Liver (tissue), 9 donors: ENCODE measurements around the gene SLX4IP. TPM values are rescaled to one million over a fixed set of nuclear protein-coding genes. Genes with fewer than 3 reads are reported as not detected.

Experiments
- DNase-seq: peaks from one replicate; pipeline ENCODE4 v3.0.0-alpha.2; 2017; ENCODE audit warnings: low spot score
- H3K27ac ChIP-seq, 2 donors: one replicate each; pipeline ENCODE4 v1.7.0; 2013; ENCODE audit warnings: inconsistent platforms in 2 of 2, low read length in 2 of 2, control low read depth in 1 of 2, low read depth in 1 of 2, mild to moderate bottlenecking in 1 of 2
- H3K27me3 ChIP-seq, 4 donors: one replicate each; pipeline versions ENCODE4 v1.6.1 to v1.7.0; 2013; ENCODE audit warnings: low read length in 3 of 4, inconsistent platforms in 1 of 4, mild to moderate bottlenecking in 1 of 4, moderate library complexity in 1 of 4; ENCODE audit not compliant: control insufficient read depth in 4 of 4, insufficient read depth in 4 of 4
- H3K36me3 ChIP-seq, 4 donors: one replicate each; pipeline versions ENCODE4 v1.6.1 to v1.7.0; 2013; ENCODE audit warnings: low read length in 3 of 4, mild to moderate bottlenecking in 3 of 4, low read depth in 1 of 4, moderate library complexity in 1 of 4; ENCODE audit not compliant: control insufficient read depth in 4 of 4, insufficient read depth in 3 of 4
- H3K4me1 ChIP-seq, 4 donors: one replicate each; pipeline versions ENCODE4 v1.6.1 to v1.7.0; 2013; ENCODE audit warnings: low read length in 3 of 4, mild to moderate bottlenecking in 3 of 4, moderate library complexity in 1 of 4; ENCODE audit not compliant: control insufficient read depth in 4 of 4, insufficient read depth in 4 of 4
- H3K4me3 ChIP-seq, 3 donors: one replicate each; pipeline versions ENCODE4 v1.6.1 to v1.7.0; 2013; ENCODE audit warnings: low read length in 3 of 3, control low read depth in 1 of 3, low read depth in 1 of 3, mild to moderate bottlenecking in 1 of 3
- H3K9ac ChIP-seq, 2 donors: one replicate each; pipeline ENCODE4 v1.7.0; 2013; ENCODE audit warnings: low read length in 2 of 2, mild to moderate bottlenecking in 2 of 2, moderate library complexity in 2 of 2, control low read depth in 1 of 2, low read depth in 1 of 2
- H3K9me3 ChIP-seq, 4 donors: one replicate each; pipeline versions ENCODE4 v1.6.1 to v1.7.0; 2013; ENCODE audit warnings: low read length in 3 of 4; ENCODE audit not compliant: control insufficient read depth in 4 of 4
- CTCF ChIP-seq: fragments of 150-350 bp; IDR thresholded peaks from 2 replicates; pipeline ENCODE4 v1.5.1; 2017; ENCODE audit warnings: improper control_type of control experiment, low read depth, low read length; ENCODE audit not compliant: missing input control
- EGR1 ChIP-seq, 2 donors: IDR thresholded peaks; 2 replicates each; pipeline ENCODE4 v1.6.1; 2016 to 2018; ENCODE audit warnings: antibody characterized with exemption in 2 of 2, low read depth in 2 of 2
- HNF4A ChIP-seq, 2 donors: conservative IDR thresholded peaks; 2 replicates each; pipeline ENCODE4 v1.6.1; 2016; ENCODE audit warnings: antibody characterized with exemption in 2 of 2, mild to moderate bottlenecking in 2 of 2
- HNF4G ChIP-seq: IDR thresholded peaks from 2 replicates; pipeline ENCODE4 v1.6.1; 2016; ENCODE audit warnings: antibody characterized with exemption
- JUND ChIP-seq, 2 donors: IDR thresholded peaks; 2 replicates each; pipeline ENCODE4 v1.6.1; 2016; ENCODE audit warnings: antibody characterized with exemption in 2 of 2
- MAX ChIP-seq: IDR thresholded peaks from 2 replicates; pipeline ENCODE4 v1.6.1; 2016; ENCODE audit warnings: antibody characterized with exemption
- NR2F2 ChIP-seq: IDR thresholded peaks from 2 replicates; pipeline ENCODE4 v1.6.1; 2016; ENCODE audit warnings: antibody characterized with exemption
- RAD21 ChIP-seq, 2 donors: IDR thresholded peaks; 2 replicates each; pipeline ENCODE4 v1.6.1; 2016; ENCODE audit warnings: antibody characterized with exemption in 2 of 2, mild to moderate bottlenecking in 2 of 2
- REST ChIP-seq: IDR thresholded peaks from 2 replicates; pipeline ENCODE4 v1.6.1; 2016; ENCODE audit warnings: antibody characterized with exemption, mild to moderate bottlenecking
- TAF1 ChIP-seq: conservative IDR thresholded peaks from 2 replicates; pipeline ENCODE4 v1.6.1; 2016; ENCODE audit warnings: antibody characterized with exemption, mild to moderate bottlenecking
- YY1 ChIP-seq: IDR thresholded peaks from 2 replicates; pipeline ENCODE4 v1.6.1; 2016; ENCODE audit warnings: antibody characterized with exemption, mild to moderate bottlenecking
- ZBTB33 ChIP-seq: IDR thresholded peaks from 2 replicates; pipeline ENCODE4 v1.6.1; 2016; ENCODE audit warnings: antibody characterized with exemption
- WGBS: extraction: QIAGEN DNeasy Blood & Tissue Kit; methylation state at CpG from one replicate; pipeline ENCODE4 v1.1.7; 2013; 5-methylcytosine and 5-hydroxymethylcytosine counted together
- polyA plus RNA-seq, 2 donors: library from polyadenylated mRNA; stranded (reverse) in 1 of 2; unstranded in 1 of 2; fragments of 200-250 nt in 1 of 2; fragments of >200 nt in 1 of 2; fragmentation: Nextera tagmentation in 1 of 2; extraction: Ambion mirVana in 1 of 2; gene quantifications; one replicate each; pipeline versions ENCODE4 v1.2.1 to v1.2.3, GENCODE V29; 2013 to 2015
- total RNA-seq, 2 donors: library from RNA; depleted of rRNA; stranded (reverse); fragments of >200 nt; gene quantifications; one replicate each; pipeline ENCODE4 v1.2.3, GENCODE V29; 2014
- donor health status: healthy.
- donor health status: healthy.
- donor health status: healthy.
- donor health status: healthy.
- donor health status: healthy.

Gene SLX4IP
- total and polyA plus RNA-seq, 4 donors = 1.1 to 3.4 (median 2.7) TPM

- Histone ChIP-seq H3K4me3 (no peak overlapping the region), H3K4me1 (no peaks in the 10 kb centered on the region), H3K36me3 (no peaks in the 10 kb centered on the region), H3K9me3 (no peaks in the 10 kb centered on the region), H3K9ac (no peak overlapping the region), H3K27ac (no peak overlapping the region), H3K27me3 (no peaks in the 10 kb centered on the region)
- TF ChIP-seq HNF4A (conservative IDR thresholded peaks at IDR 0.05) (no peak), EGR1 (IDR thresholded peaks at IDR 0.05; ENCODE audit: low read depth in 2 of 2) (no peak), HNF4G (no peak), ZBTB33 (no peak), NR2F2 (no peak), RAD21 (IDR thresholded peaks at IDR 0.05) (no peak), YY1 (no peak), CTCF (no peak), JUND (IDR thresholded peaks at IDR 0.05) (no peak), REST (no peak), MAX (no peak), TAF1 (no peak)
- no peak for DNase-seq
- 80% methylated on average over 4 of the region's 4 CpGs for WGBS
Measured at GRCh38 chr20:10581823-10582222, 146.7 kb downstream of the SLX4IP start.

- no peaks in the 10 kb centered on the region for H3K27me3 ChIP-seq
- H3K27ac ChIP-seq = no peak overlapping the region
- peaks cover 0 to 2% (median 0%) of the 10 kb centered on the region in 4 donors for H3K36me3 ChIP-seq
- no peak overlapping the region for H3K9ac ChIP-seq
- no peaks in the 10 kb centered on the region for H3K4me1 ChIP-seq
- no peak for DNase-seq
- no peaks in the 10 kb centered on the region for H3K9me3 ChIP-seq
- no peak for TF ChIP-seq NR2F2
- TF ChIP-seq REST = no peak
- H3K4me3 ChIP-seq = no peak overlapping the region
Measured at GRCh38 chr20:10584371-10584770, 149.3 kb downstream of the SLX4IP start.
